Astrocyte of the hippocampus (primary cell): ENCODE results near the gene MGLL.
"Not testable (repeated sequence)": the region's sequence is repeated elsewhere in the genome, so short reads cannot be mapped to it uniquely, and the experiment has no call there.

Experiments
- DNase-seq: peaks from one replicate; pipeline ENCODE4 v3.0.0; 2011; ENCODE audit warnings: low read depth, low spot score

Gene MGLL

DNA sequence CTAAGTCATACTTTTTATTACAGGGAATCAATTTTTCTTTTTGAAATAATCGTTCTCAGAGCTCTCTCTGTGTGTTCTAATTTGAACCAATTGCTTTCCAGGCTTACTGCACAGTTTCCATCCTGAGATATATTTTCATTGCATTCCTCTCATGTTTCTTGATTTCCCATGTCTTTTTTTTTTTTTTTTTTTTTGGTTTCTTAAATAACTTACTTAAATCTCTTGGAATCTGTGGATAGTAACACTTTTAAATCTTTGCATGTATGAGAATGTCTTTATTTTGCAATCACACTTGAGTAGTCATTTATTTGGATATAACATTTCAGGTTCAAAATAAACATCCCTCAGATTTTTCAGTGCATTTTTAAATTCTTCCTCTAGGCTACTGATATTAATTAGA is 164.1 kb downstream of the MGLL start:
- DNase-seq, result no peak

- DNase-seq, result no peak
These were observed 165.4 kb downstream of the MGLL start for GRCh38 chr3:127656906-127657305.

DNA sequence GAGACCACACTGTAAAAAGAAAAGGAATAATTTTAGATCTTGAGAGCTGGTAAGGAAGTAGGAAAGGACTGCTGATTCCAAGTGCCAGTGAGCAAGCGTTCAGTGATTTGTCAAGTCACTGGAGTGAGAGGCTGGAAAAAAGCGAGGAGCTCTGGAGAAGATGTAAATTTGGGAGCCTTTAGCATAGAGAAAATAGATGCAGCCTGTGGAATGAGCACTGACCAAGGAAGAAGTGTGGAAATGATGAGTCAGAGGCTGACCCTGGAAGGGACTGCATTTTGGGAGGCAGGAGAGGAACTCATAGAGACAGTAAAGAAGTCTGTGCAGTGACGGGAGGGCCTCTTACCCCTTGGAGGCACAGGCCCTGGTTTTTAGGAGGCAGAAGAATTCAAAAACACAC is 166.7 kb downstream of the MGLL start:
- DNase-seq, result peak; percentile 67

DNA sequence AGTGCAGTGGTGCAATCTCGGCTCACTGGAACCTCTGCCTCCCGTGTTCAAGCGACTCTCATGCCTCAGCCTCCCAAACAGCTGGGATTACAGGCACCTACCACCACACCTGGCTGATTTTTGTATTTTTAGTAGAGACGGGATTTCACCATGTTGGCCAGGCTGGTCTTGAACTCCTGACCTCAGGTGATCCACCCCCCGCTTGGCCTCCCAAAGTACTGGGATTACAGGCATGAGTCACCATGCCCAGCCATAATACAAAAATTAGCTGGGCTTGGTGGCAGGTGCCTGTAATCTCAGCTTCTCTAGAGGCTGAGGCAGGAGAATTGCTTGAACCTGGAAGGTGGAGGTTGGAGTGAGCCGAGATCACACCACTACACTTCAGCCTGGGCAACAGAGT is 167.3 kb downstream of the MGLL start:
- not testable (repeated sequence) for DNase-seq

- no peak for DNase-seq
These were observed 167.9 kb downstream of the MGLL start for GRCh38 chr3:127654374-127654773.

DNA sequence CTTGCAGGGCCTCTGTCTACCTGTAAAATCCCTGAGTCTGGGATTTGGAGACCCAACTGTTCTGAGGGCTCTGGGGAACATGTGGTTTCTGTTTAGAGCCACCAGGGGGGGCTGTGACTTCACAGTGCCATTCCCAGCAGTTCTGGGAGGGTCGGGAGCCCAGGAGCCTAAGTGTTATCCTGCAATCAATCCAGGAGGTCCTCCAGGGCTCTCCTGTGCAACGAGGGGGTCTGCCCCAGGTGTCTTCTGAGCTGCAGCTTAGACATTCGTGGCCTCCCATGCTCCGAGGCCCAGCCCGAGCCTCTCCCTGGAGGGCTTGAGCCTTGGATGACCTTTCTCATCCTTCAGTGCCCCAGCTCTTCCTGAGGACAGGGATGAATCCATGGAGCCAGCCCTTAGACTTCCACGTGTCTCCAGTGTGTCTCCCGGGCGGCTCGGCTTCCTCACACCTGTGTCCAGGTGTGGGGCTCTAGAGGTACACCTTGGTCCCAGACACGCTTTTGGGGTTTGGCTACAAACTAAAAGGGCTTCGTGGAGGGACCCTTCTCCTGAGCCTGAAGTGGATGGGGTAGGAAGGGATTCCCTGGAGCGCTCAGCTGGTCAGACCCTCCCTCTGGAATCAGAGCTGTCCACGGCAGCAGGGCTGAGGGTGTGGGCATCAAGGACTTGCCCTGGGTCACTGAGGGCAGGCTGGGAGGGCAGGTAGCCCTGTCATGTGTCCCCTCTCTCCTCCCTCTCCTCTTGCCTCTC is 169.9 kb downstream of the MGLL start:
- DNase-seq, result peak; percentile 81

- no peak for DNase-seq
These were observed 170.7 kb downstream of the MGLL start for GRCh38 chr3:127651516-127652172.

GRCh38 chr3:127650236-127650635 is 172.1 kb downstream of the MGLL start:
- DNase-seq, result no peak

DNA sequence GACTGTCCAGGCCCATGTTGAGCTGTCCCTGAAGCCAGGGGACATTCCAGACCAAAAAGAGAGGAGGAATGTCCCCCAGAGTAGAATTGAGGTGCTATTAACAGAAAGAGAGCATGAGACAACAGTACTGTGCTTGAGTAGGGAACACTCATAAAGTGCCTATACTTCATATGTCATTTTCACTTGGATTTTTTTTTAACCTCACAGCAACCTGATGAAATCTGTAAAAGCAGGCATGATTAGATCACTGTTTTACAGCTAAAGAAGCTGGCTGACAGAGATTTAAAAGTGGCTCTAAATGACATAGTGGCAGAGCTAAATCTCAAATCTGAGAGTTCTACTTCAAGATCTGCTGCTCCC is 174.5 kb downstream of the MGLL start:
- no peak for DNase-seq

DNA sequence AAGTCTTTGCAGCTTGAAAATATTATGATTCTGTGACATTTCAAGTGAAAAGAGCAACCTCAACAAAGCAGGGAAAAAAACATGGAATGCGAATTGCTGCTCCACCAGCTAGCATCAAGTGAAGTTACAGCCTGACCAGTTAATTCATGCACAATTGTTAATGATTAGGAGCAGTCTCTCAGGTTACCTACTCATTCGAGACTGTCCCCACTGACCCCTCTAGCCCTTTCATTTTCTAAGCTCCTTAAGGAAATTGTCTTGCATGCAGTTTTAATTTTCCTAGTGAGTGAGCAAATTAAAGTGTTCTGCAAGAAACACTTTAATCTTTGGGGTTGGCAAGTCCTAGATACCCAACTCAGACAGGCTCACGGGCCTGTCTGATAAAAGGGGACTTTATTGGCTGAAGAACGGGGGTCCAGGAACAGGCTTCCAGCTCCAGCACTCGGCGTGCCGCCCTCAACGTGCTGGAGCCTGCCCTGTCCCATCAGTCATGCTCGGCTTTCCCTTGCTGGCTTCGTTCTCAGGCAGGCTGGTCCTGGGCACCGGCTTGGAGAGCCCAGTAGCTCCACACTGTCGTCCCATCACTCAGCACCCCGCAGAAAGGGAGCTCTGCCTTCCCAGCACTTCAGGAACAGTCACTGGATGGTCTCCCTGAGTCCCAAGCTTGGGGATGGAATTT is 175.0 kb downstream of the MGLL start:
- DNase-seq, result no peak

GRCh38 chr3:127646501-127647046 is 175.7 kb downstream of the MGLL start:
- no peak for DNase-seq

- DNase-seq, result no peak
These were observed 176.8 kb downstream of the MGLL start for GRCh38 chr3:127645371-127646015.

DNA sequence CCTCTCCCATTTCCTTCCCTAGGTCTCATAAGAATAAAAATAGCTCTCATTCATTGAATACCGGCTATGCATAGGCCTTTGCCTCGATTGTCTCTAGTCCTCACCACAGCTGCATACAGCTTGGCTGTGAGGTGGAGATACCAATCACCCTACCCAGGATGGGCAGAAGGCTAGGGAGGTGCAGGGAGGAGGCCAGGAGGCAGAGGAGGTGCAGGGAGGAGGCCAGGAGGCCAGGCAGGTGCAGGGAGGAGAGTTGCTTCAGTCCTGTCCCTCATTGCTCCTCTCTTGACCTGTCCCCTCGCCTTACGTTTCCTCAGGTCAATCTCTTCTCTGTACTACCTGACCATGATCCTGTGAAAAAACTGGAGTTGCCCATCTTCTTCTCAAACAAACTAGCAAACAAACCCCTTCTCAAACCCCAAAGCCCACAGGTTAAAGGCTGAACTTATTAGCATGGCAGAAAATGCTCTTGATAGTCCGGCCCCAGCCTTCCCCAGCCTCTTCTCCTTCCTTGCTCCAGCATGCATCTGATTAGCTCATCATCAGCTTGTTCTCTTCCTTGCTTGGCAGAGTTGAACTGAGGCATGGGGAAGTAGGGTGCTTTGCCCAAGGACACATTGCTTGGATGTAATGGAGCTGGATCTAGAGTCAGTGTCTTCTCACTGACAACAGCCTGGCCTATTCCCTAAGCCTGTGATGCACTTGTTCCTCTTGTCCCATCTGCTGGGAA is 177.5 kb downstream of the MGLL start:
- DNase-seq, result no peak

DNA sequence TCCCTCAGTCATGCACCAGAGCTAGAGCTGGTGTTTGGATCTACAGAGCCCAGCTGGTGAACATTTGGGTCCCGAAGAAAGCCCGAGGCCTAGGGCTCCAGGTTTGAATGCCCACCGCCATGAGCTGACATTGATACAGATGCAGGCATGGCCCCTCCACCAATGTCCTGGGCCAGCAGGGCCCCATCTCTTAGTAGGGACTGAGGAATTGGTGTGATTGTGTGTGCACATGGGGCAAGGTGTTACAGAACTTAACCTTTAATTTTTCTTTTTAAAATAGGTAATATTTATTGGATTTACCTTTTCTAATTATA is 182.3 kb downstream of the MGLL start:
- no peak for DNase-seq

- DNase-seq, result peak; percentile 65
These were observed 182.9 kb downstream of the MGLL start for GRCh38 chr3:127639173-127640041.
